GM18858 (cell line): ENCODE measurements around the gene TAS2R31.

ENCODE experiments used
- ATAC-seq: cut with Tn5 transposase; IDR thresholded peaks from one replicate; pipeline ENCODE4 v1.9.1; 2021; ENCODE audit not compliant: unreplicated experiment

TAS2R31 gene

DNA sequence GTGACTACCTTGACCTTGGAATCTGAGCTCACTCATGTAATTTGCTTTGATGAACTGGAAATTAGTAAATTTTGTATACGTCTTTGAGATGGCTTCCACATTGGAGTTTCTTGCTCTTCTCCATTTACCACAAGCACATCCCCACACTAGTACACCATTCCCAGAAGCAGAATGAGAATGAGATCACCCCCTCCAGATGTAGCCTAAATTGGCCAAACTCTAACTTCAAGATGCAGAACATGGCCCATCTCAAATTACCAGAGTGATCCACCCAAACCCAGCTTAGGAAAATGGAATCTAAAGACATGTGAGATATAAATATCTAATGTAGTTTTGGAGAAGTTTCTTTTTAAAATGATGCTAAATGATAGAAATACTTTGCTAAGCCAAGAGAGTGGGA, 23.6 kb downstream of the TAS2R31 start:
- ATAC-seq = no peak

DNA sequence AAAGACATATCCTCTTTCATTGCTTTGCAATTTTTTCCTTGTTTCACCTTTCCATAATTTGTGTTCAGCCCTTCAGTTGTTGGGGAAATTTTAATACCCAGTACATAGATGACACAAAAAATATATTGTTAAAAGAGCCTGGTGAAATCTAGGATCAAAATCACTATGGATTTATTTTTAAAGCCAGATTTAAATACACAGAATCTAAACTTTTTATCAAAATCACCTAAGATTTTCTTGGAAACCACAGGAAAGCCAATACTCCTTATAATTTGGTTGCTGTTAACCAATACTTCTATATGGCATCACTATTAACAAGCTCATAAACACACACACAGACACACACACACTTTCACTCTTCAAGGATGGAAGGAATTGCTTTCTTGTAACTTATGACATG, 33.0 kb downstream of the TAS2R31 start, which contains the start of gene TAS2R20:
Gene TAS2R20 (minus strand): TSS at position 101 of the 400 bp plus-strand sequence. CDS start 429 bp downstream, outside the sequence.
- no peak for ATAC-seq

DNA sequence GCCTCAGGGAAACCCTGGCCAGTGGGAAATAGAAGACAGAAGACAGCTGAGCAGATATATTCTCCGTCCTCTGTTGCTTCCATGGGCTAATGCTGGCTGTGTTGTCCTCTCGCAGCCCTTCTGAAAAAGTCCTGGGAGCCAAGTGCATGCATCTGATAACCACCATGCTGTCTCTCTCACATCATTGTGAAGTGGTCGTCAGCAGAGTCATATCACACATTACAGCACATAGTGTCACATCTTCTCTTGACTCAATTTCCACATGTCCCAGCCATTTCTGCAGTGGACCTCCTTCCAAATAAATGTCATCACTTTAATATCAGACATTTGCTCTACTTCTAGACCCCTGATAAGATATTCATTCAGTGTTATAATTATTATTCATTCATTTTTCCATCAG, 36.9 kb downstream of the TAS2R31 start:
- ATAC-seq = no peak

DNA sequence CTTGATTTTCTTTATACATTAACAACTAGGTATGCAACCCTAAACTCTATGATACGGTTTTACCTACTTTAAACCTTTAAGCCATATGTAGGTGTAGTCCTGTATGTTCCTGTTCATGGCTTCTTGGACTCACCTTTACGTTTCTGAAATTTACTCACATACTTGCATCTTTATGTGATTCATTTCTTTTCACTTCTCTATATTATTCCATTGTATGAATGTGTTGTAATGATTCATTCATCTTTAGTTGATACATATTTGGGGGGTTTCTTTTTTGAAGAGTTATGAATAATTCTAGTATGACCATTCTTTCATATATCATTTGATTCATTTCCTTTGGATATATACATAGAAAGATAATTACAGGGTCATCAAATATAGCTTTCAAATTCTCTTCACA, 42.1 kb downstream of the TAS2R31 start:
- no peak for ATAC-seq

DNA sequence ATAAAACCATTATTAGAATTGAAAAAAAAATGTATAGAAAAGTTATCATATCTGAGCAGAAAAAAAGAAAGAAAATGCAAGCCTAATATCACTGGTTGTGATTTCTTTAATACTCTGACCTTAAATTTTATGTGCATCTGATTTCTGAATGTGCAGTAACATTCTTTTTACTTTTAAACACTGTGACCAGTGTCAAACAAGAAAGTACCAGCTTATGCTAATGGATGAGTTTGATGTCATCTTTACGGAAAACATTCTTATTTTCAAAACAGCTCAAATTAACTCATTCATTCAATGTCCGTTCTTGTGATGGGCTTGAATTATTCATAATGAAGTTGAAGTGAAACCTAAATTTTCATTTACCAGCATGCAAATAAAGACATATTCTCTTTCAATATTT, 44.4 kb downstream of the TAS2R31 start, which contains the start of gene TAS2R50:
Gene TAS2R50 (minus strand): TSS at position 101 of the 400 bp plus-strand sequence. CDS start 52 bp downstream, at position 49.
- ATAC-seq = no peak

DNA sequence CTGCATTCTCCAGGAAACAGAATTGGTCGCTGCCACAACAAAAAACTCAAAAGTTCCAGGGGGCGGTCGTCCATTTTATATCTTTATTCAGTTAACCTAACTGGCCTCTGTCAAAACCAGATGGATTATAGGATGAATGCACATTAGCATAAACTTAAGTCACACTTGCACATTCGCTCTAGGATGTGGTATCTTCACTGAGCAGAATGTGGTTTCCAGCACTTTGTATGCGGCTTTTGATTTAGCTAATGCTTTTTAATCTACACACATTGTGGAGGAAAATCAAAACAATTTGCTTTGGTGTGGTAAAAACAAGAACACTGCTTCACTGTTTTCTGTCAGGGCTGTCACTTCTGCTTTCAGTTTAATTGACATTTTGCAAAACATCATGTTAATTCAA, 49.0 kb downstream of the TAS2R31 start:
- ATAC-seq = no peak
